Trophoblast cell (in vitro differentiated cells and primary cell): Measurements from ENCODE around the gene RLBP1.

Experiments
- DNase-seq, 2 donors: peaks; one replicate each; pipeline ENCODE4 v3.0.0-alpha.2; 2016
- H2AFZ ChIP-seq: 2 replicates; pipeline ENCODE4 v1.6.1; 2013; ENCODE audit warnings: low read length, moderate library complexity, mild to moderate bottlenecking; ENCODE audit not compliant: insufficient read depth, poor library complexity
- H2AK5ac ChIP-seq: 2 replicates; pipeline ENCODE4 v1.6.1; 2013; ENCODE audit warnings: mild to moderate bottlenecking, low read length
- H2BK120ac ChIP-seq: 2 replicates; pipeline ENCODE4 v1.6.1; 2013; ENCODE audit warnings: low read length, mild to moderate bottlenecking, moderate library complexity; ENCODE audit not compliant: insufficient read depth, poor library complexity
- H2BK12ac ChIP-seq: 2 replicates; pipeline ENCODE4 v1.6.1; 2013; ENCODE audit warnings: mild to moderate bottlenecking, low read length, moderate library complexity
- H2BK5ac ChIP-seq: 2 replicates; pipeline ENCODE4 v1.6.1; 2013; ENCODE audit warnings: low read length, low read depth, moderate library complexity, mild to moderate bottlenecking; ENCODE audit not compliant: poor library complexity
- H3K14ac ChIP-seq: 2 replicates; pipeline ENCODE4 v1.6.1; 2013; ENCODE audit warnings: mild to moderate bottlenecking, low read length
- H3K18ac ChIP-seq: 2 replicates; pipeline ENCODE4 v1.6.1; 2013; ENCODE audit warnings: mild to moderate bottlenecking, low read length
- H3K23ac ChIP-seq: 2 replicates; pipeline ENCODE4 v1.6.1; 2013; ENCODE audit warnings: low read length
- H3K27ac ChIP-seq: 2 replicates; pipeline ENCODE4 v1.5.1; 2013; ENCODE audit warnings: low read depth, mild to moderate bottlenecking, inconsistent platforms, low read length, moderate library complexity
- H3K27me3 ChIP-seq: 2 replicates; pipeline ENCODE4 v1.6.1; 2013; ENCODE audit warnings: inconsistent platforms, mild to moderate bottlenecking, low read length, moderate library complexity; ENCODE audit not compliant: insufficient read depth
- H3K36me3 ChIP-seq, 2 experiments: 1 replicate in 1 of 2; 2 replicates in 1 of 2; pipeline ENCODE4 v1.6.1; 2013; ENCODE audit warnings: low read length in 2 of 2, mild to moderate bottlenecking in 2 of 2, moderate library complexity in 1 of 2; ENCODE audit not compliant: insufficient read depth in 2 of 2, control insufficient read depth in 1 of 2
- H3K4ac ChIP-seq: 2 replicates; pipeline ENCODE4 v1.6.1; 2013; ENCODE audit warnings: low read depth, mild to moderate bottlenecking, low read length, moderate library complexity
- H3K4me1 ChIP-seq, 2 experiments: 1 replicate in 1 of 2; 2 replicates in 1 of 2; pipeline ENCODE4 v1.6.1; 2013; ENCODE audit warnings: low read length in 2 of 2, mild to moderate bottlenecking in 2 of 2, moderate library complexity in 1 of 2; ENCODE audit not compliant: insufficient read depth in 2 of 2, control insufficient read depth in 1 of 2
- H3K4me2 ChIP-seq: 2 replicates; pipeline ENCODE4 v1.6.1; 2013; ENCODE audit warnings: inconsistent platforms, mild to moderate bottlenecking, low read length, moderate library complexity
- H3K4me3 ChIP-seq: 2 replicates; pipeline ENCODE4 v1.5.1; 2013; ENCODE audit warnings: mild to moderate bottlenecking, low read depth, low read length, inconsistent platforms
- H3K79me1 ChIP-seq: one replicate; pipeline ENCODE4 v1.6.1; 2013; ENCODE audit warnings: low read length
- H3K79me2 ChIP-seq: 2 replicates; pipeline ENCODE4 v1.6.1; 2013; ENCODE audit warnings: low read length, mild to moderate bottlenecking; ENCODE audit not compliant: control insufficient read depth, insufficient read depth, poor library complexity
- H3K9ac ChIP-seq: 2 replicates; pipeline ENCODE4 v1.6.1; 2013; ENCODE audit warnings: mild to moderate bottlenecking, low read length
- H3K9me3 ChIP-seq: 2 replicates; pipeline ENCODE4 v1.6.1; 2013; ENCODE audit warnings: low read depth, mild to moderate bottlenecking, control low read depth, inconsistent platforms, low read length; ENCODE audit not compliant: insufficient read depth
- H4K12ac ChIP-seq: 2 replicates; pipeline ENCODE4 v1.6.1; 2013; ENCODE audit warnings: low read depth, mild to moderate bottlenecking, low read length, moderate library complexity
- H4K8ac ChIP-seq: 2 replicates; pipeline ENCODE4 v1.6.1; 2013; ENCODE audit warnings: low read depth, mild to moderate bottlenecking, low read length, moderate library complexity
- H4K91ac ChIP-seq: one replicate; pipeline ENCODE4 v1.6.1; 2013; ENCODE audit warnings: low read depth, mild to moderate bottlenecking, low read length, moderate library complexity
- WGBS: extraction: QIAGEN DNeasy Blood & Tissue Kit; methylation state at CpG from one replicate; pipeline ENCODE4 v1.1.7; 2013; ENCODE audit warnings: missing lambda C conversion rate; ENCODE audit not compliant: insufficient read length, insufficient coverage; ENCODE audit errors: extremely low coverage; 5-methylcytosine and 5-hydroxymethylcytosine counted together

The RLBP1 gene

DNA sequence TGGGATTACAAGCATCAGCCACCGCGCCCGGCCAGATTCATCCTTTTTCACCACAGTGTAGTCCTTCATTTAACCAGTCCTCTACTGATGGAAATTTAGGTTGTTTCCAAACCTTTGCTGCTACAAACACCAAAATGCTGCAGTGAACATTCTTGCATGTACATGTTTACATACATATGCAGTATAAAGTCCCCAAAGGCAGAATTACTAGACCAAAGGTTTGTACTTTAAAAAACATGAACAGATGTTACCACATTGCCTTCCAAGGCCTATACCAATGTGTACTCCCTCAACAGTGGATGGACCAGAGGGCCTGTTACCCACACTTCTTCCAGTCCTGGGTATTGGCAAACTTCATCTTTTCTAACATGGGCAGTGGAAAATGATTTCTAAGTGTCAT is 51.0 kb downstream of the RLBP1 start:
- no peak overlapping the region for H4K8ac ChIP-seq
- no peaks in the 10 kb centered on the region for H3K79me1 ChIP-seq
- no CpG with 5 or more reads among the region's 3 CpGs for WGBS
- H3K4me3 ChIP-seq = no peak overlapping the region
- H2AFZ ChIP-seq = no peak overlapping the region
- peaks cover 3 to 6% of the 10 kb centered on the region in 2 experiments for H3K4me1 ChIP-seq
- no peaks in the 10 kb centered on the region for H3K9me3 ChIP-seq
- no peak overlapping the region for H2BK12ac ChIP-seq
- H3K27ac ChIP-seq = no peak overlapping the region
- no peak overlapping the region for H3K4me2 ChIP-seq
- no peak overlapping the region for H3K23ac ChIP-seq
- no peak overlapping the region for H2BK5ac ChIP-seq
- H4K12ac ChIP-seq = no peak overlapping the region
- no peaks in the 10 kb centered on the region for H3K27me3 ChIP-seq
- H4K91ac ChIP-seq = no peak overlapping the region
- no peak overlapping the region for H2BK120ac ChIP-seq
- DNase-seq = no peak
- no peak overlapping the region for H3K18ac ChIP-seq
- no peak overlapping the region for H3K9ac ChIP-seq
- peaks cover 0 to under 1% of the 10 kb centered on the region in 2 experiments for H3K36me3 ChIP-seq
- H2AK5ac ChIP-seq = no peak overlapping the region
- H3K4ac ChIP-seq = no peak overlapping the region
- H3K79me2 ChIP-seq = no peaks in the 10 kb centered on the region
- H3K14ac ChIP-seq = no peak overlapping the region

- H3K4me2 ChIP-seq = no peak overlapping the region
- H3K4ac ChIP-seq = no peak overlapping the region
- no peaks in the 10 kb centered on the region for H3K79me1 ChIP-seq
- H4K8ac ChIP-seq = no peak overlapping the region
- no peaks in the 10 kb centered on the region for H3K9me3 ChIP-seq
- no peak overlapping the region for H3K14ac ChIP-seq
- no peak overlapping the region for H3K23ac ChIP-seq
- DNase-seq = no peak
- no peaks in the 10 kb centered on the region for H3K79me2 ChIP-seq
- no peak overlapping the region for H2BK12ac ChIP-seq
- no peak overlapping the region for H2AK5ac ChIP-seq
- no peak overlapping the region for H3K4me3 ChIP-seq
- no peaks in the 10 kb centered on the region for H3K27me3 ChIP-seq
- no peak overlapping the region for H2AFZ ChIP-seq
- no peak overlapping the region for H4K12ac ChIP-seq
- no peak overlapping the region for H3K9ac ChIP-seq
- H2BK5ac ChIP-seq = no peak overlapping the region
- no peak overlapping the region for H3K18ac ChIP-seq
- H3K27ac ChIP-seq = no peak overlapping the region
- no peak overlapping the region for H4K91ac ChIP-seq
- H3K4me1 ChIP-seq = peaks cover 3 to 7% of the 10 kb centered on the region in 2 experiments
- H3K36me3 ChIP-seq = no peaks in the 10 kb centered on the region
- no peak overlapping the region for H2BK120ac ChIP-seq
Observed at GRCh38 chr15:89168316-89168833, 53.0 kb downstream of the RLBP1 start.

- Histone ChIP-seq H2BK5ac (no peak overlapping the region), H3K27ac (no peak overlapping the region), H4K91ac (no peak overlapping the region), H3K9ac (no peak overlapping the region), H2AFZ (no peak overlapping the region), H2AK5ac (no peak overlapping the region), H3K79me2 (no peaks in the 10 kb centered on the region), H3K79me1 (no peaks in the 10 kb centered on the region), H3K27me3 (no peaks in the 10 kb centered on the region), H3K4me3 (no peak overlapping the region), H4K8ac (no peak overlapping the region), H3K23ac (no peak overlapping the region), H3K14ac (no peak overlapping the region), H4K12ac (no peak overlapping the region), H3K4me1 (peaks cover 3 to 7% of the 10 kb centered on the region in 2 experiments), H3K4ac (no peak overlapping the region), H3K36me3 (no peaks in the 10 kb centered on the region), H2BK12ac (no peak overlapping the region), H3K9me3 (no peaks in the 10 kb centered on the region), H3K4me2 (no peak overlapping the region), H2BK120ac (no peak overlapping the region), H3K18ac (no peak overlapping the region)
- no CpG with 5 or more reads among the region's 7 CpGs for WGBS
- peak in 1 of 2 donors; percentile 31 for DNase-seq
Observed at GRCh38 chr15:89167267-89168176, 53.9 kb downstream of the RLBP1 start.

DNA sequence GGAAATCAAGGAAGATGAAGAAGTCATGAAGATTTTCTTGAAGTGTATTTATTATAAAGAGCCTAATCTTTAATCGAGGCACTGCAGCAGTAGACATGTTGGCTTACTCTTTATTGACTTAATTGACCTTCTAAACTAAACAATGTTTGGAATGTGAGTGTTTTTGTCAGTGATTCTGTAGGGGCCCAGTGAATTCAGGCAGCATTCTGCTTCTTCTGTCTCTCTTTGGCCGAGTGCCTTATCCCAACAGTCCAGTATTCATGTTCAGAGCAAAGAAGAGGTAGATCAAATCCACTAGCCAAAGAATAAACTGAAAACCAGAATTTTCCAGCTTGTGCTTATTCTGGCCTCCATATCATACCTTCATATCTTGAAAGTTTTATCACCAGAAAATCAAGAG is 55.7 kb downstream of the RLBP1 start:
- Histone ChIP-seq H2BK5ac (no peak overlapping the region), H3K27ac (no peak overlapping the region), H3K4me1 (peaks cover 3 to 7% of the 10 kb centered on the region in 2 experiments), H3K18ac (no peak overlapping the region), H3K4ac (no peak overlapping the region), H3K27me3 (no peaks in the 10 kb centered on the region), H3K4me3 (no peak overlapping the region), H3K9me3 (no peaks in the 10 kb centered on the region), H2AK5ac (no peak overlapping the region), H4K8ac (no peak overlapping the region), H3K14ac (no peak overlapping the region), H3K79me2 (no peaks in the 10 kb centered on the region), H3K4me2 (no peak overlapping the region), H2BK12ac (no peak overlapping the region), H3K9ac (no peak overlapping the region), H4K91ac (no peak overlapping the region), H3K79me1 (no peaks in the 10 kb centered on the region), H4K12ac (no peak overlapping the region), H3K23ac (no peak overlapping the region), H2BK120ac (no peak overlapping the region), H2AFZ (no peak overlapping the region), H3K36me3 (no peaks in the 10 kb centered on the region)
- WGBS = no CpG with 5 or more reads among the region's 2 CpGs
- DNase-seq = no peak
